Kasumi-1 (cell line): ENCODE measurements around the gene POLE3.
"Not testable (repeated sequence)": the region's sequence is repeated elsewhere in the genome, so short reads cannot be mapped to it uniquely, and the experiment has no call there.

Experiments used
- DNase-seq, 2 experiments: peaks; one replicate each; lab custom pipeline; 2025; lab: John Stamatoyannopoulos, UW

Gene POLE3

DNA sequence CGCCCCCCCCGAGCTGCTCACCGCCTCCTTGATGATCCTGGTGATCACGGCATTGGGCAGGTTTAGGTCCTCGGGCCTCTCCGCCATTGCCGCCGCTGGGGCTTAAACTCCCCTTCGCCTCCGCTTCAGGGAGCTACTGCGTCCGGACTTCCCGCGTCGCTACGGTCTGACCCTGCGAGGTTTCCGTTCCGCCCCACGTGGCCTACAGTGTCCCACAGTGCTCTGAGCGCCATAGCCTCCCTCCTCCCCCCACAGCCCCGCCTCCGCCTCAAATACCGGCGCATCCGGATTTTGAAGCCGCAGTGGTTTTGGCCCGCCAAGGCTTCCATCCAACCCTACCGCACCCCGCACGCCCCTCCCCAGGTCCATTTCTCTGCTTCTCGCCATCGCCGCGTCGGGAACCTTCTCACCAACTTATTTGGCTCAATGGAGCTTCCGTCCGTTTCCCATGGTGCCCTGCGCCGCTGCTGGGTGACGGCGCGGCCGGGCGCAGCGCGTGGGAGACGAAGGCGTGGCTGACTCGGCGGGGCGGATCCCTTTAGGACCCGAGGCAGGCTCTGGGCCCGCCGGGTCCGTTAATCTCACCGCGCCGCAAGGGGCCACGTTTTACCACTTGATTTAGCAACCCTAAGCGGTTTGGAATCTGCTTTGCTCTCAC lies at the start of gene POLE3, which contains the start of gene C9orf43:
Gene POLE3, minus strand, starts transcription at position 469 of the 658 bp plus-strand sequence. Its CDS starts 382 bp downstream, at position 87.
Gene C9orf43, plus strand, starts transcription at position 541 of the 658 bp plus-strand sequence. CDS start 2,747 bp downstream, outside the sequence.
- peak; percentile 93 to 94 for DNase-seq

GRCh38 chr9:113456235-113456634 lies 45.8 kb upstream of the POLE3 start:
- DNase-seq = no peak

DNA sequence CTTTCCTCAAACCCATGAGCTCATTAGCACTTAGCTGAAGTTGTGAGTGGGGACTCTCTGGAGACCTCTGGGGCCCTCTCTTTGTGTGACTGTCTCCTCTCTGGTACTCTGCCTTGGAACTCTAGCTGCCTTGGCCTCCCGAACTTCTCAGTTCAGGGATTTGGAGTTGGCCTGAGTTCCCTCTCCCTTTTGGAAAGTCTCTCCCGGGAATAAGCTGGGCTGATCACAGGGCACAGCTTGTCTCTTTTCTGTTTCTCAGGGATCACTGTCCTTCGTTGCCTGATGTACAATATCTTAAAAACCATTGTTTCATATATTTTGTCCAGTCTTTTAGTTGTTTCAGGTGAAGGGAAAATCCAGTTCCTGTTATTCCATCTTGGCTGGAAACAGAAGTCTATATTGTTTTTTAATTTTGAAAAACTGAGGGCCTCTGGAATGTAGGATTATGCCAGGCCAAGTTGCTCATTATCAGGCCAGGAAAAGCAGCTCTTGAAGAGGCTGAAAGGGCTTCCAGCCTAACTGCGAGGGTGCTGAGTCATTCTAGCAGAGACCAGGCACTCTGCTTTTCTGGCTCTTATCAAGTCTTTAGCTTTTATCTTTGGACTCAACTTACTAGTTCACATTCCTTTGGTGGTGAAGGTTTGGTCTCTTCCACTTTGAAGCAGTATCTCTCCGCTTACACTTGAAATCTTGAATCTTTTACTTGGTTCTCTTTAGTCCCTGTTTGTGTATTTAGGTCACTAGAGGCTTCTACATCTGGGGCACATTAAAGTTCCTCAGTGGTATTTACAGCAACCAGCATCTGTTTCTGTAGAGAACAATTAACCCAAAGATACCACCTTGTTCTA lies 44.7 kb upstream of the POLE3 start:
- DNase-seq = no peak

DNA sequence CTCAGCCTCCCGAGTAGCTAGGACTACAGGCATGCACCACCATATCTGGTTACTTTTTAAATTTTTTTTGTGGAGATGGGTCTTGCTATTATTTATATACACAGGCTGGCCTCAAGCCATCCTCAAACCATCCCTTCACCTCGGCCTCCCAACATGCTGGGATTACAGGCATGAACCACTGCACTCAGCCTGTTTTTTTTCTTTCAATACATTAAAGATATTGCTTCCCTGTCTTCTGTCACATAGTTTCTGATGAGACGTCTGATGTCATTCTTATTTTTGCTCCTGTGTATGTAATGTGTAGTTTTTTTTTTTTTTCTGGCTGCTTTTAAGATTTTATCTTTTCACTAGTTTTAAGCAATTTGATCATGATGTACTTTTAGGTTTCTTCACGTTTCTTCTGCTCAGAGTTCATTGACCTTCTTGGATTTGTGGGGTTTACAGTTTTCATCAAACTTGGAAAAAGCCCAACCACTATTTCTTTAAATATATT lies 41.7 kb upstream of the POLE3 start:
- no peak for DNase-seq

- DNase-seq = no peak
Observed at GRCh38 chr9:113449376-113449775, 38.9 kb upstream of the POLE3 start.

DNA sequence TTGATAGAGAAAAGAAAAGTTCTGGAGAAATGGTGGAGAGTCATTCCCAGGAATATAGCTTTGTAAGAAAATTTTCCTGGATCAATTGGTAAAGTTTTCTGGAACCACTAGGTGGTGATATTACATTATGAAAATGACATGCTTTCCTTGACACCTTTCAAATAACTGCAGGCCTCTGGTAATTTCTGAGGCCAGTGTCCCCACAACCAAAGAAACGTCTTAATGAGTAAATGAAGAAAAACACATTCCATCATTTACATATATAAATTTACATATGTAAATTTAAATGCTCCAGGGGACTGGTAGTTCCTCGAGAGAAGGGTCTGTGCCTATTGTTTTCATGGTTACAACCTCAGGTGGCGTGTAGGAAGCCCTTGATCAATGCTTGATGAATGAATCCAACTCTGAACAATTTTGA lies 35.9 kb upstream of the POLE3 start:
- peak; percentile 38 to 45 for DNase-seq

DNA sequence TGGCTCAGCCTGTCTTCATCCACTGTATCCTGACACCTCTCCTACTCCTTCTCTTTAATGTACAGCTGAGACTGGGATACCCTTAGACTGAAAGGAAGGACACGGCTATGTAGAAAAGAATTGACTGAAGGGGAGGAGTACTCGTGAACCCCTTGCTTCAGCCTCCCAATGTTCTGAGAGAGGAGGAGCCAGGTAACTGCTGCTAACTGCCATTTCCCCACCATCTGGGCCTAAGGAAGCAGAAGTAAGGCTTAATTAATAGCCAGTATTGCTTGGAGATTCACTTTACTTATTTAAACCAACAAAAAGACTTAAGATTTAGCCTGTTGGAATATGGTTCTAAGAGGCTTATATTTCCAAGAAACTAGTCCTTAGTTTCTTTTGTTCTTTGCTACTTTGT lies 34.3 kb upstream of the POLE3 start:
- peak; percentile 61 to 64 for DNase-seq

DNA sequence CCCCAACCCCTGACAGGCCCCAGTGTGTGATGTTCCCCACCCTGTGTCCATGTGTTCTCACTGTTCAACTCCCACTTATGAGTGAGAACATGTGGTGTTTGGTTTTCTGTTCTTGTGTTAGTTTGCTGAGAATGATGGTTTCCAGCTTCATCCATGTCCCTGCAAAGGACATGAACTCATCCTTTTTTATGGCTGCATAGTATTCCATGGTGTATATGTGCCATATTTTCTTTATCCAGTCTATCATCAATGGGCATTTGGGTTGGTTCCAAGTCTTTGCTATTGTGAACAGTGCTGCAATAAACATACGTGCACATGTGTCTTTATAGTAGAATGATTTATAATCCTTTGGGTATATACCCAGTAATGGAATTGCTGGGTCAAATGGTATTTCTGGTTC lies 27.2 kb upstream of the POLE3 start:
- not testable (repeated sequence) for DNase-seq

GRCh38 chr9:113436728-113437515 lies 26.4 kb upstream of the POLE3 start:
- DNase-seq = no peak

DNA sequence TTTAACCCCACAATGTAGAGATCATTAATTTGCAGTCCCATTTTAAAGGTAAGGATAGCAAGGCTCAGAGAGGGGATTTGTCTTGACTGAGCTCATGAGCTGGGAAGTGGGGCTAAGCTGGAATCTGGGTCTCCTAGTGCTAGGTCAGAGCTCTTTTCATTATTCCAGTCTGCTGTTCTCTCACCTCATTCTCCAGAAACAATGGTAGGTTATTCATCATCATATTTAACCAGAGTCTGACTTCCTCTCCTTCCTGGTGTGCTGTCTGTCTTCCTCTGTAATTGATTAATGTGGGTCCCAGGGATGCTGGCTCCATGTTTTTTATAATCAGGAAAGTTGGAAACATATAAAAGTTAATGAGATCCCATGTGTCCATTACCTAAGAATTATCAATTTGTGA lies 20.7 kb upstream of the POLE3 start:
- DNase-seq = no peak

- no peak for DNase-seq
Observed at GRCh38 chr9:113428062-113428615, 17.7 kb upstream of the POLE3 start.

GRCh38 chr9:113427629-113428028 lies 17.2 kb upstream of the POLE3 start:
- DNase-seq = no peak

DNA sequence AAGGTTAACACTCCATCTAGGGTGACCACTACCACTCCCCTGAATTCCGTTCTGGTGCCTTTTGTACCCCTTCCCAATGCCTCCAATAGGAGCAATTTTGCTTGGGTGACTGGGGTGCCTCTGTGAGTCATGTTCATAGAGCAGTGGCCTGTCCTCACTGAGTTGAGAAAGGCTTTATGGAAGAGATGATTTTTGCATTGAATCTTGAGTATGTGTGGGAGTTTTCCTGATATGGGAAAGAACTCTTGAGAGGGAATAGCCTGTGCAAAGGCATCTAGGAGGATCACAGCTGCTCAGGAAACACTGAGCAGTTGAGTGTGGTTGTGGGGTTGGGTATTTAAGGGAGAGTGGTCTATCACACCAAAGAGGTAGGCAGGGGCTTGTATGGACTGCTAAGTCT lies 16.2 kb upstream of the POLE3 start:
- DNase-seq = no peak

DNA sequence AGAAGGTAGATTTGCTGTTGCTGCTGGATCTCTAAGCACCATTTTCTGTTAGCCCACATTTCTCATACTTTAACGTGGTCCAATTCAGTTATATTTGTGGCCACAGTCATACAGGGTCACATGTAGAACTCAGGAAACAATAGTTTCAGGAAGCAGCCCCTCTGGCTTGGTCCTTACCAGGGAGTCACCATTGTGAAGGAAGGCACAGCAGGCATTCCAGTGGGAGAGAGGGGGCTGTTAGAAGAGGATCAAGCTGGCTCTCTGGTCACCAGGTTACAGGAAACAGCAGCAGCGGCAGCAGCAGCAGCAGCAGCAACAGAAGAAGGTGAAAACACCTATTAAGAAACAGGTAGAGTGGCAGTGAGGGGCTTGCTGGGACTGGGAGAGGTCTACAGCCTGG lies 14.6 kb upstream of the POLE3 start:
- DNase-seq = peak in 1 of 2 experiments; percentile 22

DNA sequence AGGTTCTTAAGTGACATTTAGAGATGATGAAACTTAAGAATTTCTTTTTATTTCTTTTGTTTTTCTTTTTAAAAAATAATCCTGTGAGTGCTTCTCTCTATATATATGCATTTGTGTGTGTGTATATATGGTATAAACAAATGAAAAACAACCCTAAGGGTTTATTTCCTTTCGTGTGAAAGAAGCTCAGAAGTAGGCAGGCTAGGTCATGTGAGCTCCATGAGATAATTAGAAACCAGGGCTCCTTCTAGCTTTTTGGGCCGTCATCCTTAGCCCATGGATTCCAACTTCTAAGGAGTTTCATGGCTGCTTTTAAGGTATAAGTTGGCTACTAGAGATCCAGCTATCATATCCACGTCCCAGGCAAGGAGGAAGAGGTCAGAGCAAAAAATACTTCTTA lies 11.3 kb upstream of the POLE3 start:
- no peak for DNase-seq

GRCh38 chr9:113417370-113417769 lies 6.9 kb upstream of the POLE3 start:
- DNase-seq = no peak

DNA sequence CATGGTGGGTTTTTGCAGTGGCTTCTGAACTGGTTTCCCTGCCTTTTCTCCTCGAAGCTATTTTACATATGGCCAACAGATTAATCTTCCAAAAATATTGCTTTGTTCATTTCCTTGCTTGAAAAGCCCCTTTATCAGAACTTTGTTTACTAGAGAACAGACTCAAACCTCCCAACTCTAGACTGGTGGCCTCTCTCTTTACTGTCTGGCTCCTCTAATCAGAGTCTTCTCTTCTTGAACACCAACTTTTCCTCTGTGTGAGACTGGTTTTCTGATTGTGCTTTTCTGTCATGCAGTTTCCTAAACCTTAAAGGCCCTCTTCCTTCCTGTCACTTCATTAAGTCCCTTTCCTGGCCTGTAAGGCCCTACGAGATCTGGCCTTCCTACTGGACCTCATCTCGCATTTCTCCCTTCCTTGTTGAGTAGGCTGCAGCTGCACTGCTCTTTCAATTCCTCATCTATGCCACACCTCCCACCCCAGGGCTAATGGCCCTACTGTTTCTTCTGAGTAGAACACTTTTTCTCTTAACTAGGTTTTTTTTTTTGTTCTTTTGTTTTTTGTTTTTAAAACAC lies 5.8 kb upstream of the POLE3 start:
- DNase-seq = peak in 1 of 2 experiments; percentile 13

DNA sequence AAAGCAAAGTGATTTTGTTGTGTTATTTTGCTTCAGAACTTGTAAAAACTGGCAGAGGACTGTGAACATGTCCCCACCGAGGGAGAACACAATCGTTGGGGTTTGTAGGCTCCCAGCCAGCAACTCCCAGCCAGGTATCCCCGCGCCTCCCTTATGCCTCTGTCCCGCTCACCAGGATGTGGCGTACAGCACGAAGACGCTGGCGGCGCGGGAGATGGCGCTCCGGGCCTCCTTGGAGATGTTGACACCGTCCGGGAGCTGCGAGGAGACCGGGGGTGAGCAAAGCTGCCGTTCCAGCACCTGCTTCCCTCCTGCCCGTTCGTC lies 630 bp downstream of the POLE3 start:
- DNase-seq = peak in 1 of 2 experiments; percentile 37

GRCh38 chr9:113409481-113409880 lies 994 bp downstream of the POLE3 start:
- DNase-seq = peak in 1 of 2 experiments; percentile 21

DNA sequence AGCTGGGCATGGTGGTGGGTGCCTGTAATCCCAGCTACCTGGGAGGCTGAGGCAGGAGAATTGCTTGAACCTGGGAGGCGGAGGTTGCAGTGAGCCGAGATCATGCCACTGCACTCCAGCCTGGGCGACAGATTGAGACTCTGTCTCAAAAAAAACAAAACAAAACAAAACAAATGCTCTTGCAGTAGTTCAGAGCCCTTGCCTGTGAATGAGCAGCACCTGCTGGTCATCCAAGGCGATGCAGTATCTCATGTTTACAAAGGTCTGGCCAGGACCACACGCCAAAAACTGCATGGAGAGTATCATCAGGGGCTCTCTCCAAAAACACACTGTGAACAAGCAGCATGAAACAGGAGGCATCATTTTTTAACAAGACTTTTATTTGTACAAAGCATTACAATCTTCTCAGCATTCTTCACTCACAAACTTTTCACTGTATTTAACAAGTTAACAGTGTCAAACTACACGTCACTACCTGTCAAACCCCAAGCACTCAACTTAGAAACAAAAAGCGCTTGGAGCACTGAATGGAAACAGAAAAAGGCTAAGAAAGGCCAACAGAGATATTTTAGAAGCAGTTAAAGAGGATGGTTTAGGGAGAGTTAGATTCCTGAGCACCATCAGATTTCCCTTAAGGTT lies 3.5 kb downstream of the POLE3 start:
- peak; percentile 80 to 83 for DNase-seq

GRCh38 chr9:113406353-113406752 lies 4.1 kb downstream of the POLE3 start:
- DNase-seq = not testable (repeated sequence)
